Neutrophil (primary cell): ENCODE data around the gene THRB.

Experiments
- H3K27ac ChIP-seq: fragments of 200-600 bp; sonication (generic); 2 replicates; pipeline ENCODE4 v1.5.1; 2016; ENCODE audit warnings: mild to moderate bottlenecking, moderate library complexity
- H3K27me3 ChIP-seq: fragments of 200-600 bp; sonication (generic); 2 replicates; pipeline ENCODE4 v1.6.0; 2016; ENCODE audit warnings: mild to moderate bottlenecking
- H3K36me3 ChIP-seq: fragments of 200-600 bp; sonication (generic); 2 replicates; pipeline ENCODE4 v1.5.1; 2017
- H3K4me1 ChIP-seq, 2 experiments: fragments of 200-600 bp in 1 of 2; sonication (generic) in 1 of 2; 1 replicate in 1 of 2; 2 replicates in 1 of 2; pipeline versions ENCODE4 v1.5.1 to v1.6.1; 2013 to 2016; ENCODE audit warnings: low read depth in 1 of 2, low read length in 1 of 2, mild to moderate bottlenecking in 1 of 2, moderate library complexity in 1 of 2; ENCODE audit not compliant: control insufficient read depth in 1 of 2, insufficient read depth in 1 of 2
- H3K4me3 ChIP-seq, 2 experiments: fragments of 200-600 bp in 1 of 2; sonication (generic) in 1 of 2; 1 replicate in 1 of 2; 2 replicates in 1 of 2; pipeline ENCODE4 v1.5.1; 2013 to 2016; ENCODE audit warnings: low read depth in 1 of 2, low read length in 1 of 2, mild to moderate bottlenecking in 1 of 2, moderate library complexity in 1 of 2
- H3K9me3 ChIP-seq: fragments of 200-600 bp; sonication (generic); 2 replicates; pipeline ENCODE4 v1.5.1; 2016
- TF ChIP-seq, protein P1 (sequence below): fragments of 200-600 bp; sonication (generic); IDR thresholded peaks from 2 replicates; pipeline ENCODE4 v1.5.1; 2016; ENCODE audit warnings: antibody characterized with exemption

THRB gene

DNA sequence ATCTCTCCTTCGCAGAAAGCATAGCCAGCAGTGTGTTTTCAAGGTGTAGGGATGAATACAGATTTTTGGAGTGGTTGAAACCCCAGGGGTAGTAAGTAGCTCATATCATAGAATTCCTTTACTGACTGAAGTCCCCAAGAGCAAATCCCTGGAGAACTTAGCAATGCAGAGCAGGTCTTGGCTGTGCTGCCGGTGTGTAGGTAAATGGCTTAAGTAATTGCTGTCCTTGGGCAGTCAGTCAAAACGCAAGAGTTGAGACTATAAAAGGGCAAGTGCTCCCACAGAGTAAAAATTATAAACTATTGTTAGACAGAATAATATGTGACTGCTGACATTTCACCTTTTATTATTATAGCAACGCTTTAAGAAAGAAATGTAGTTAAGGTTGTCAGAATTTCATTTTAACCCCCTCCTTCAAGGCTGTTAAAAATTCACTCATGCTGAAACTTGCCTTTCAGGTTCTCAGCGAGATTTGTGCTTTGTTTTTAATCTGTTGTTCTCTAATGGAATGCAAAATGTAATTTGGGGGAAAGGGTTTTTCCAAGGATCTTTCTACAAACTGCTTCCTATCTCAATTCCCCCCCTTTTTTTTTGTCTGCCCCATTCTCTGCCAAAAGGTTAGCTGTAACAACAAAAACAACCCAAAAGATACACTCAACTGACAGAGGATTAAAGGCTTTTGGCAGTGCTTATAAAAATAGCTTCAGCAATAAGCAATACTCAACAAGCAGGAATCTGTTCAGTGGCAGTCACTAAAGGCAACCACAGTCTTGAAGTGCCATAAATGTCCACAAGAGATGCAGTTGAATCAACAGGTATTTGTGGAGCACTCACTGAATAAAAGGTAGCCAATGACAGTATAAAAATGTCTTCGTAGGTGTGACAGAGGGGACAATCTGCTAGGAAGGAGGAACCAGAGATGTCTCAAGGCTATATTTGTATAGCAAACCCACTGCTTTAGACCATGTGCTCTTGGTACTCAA, 105.3 kb downstream of the THRB start:
- no peaks in the 10 kb centered on the region for H3K36me3 ChIP-seq
- no peaks in the 10 kb centered on the region for H3K27me3 ChIP-seq
- TF ChIP-seq, protein P1, sequence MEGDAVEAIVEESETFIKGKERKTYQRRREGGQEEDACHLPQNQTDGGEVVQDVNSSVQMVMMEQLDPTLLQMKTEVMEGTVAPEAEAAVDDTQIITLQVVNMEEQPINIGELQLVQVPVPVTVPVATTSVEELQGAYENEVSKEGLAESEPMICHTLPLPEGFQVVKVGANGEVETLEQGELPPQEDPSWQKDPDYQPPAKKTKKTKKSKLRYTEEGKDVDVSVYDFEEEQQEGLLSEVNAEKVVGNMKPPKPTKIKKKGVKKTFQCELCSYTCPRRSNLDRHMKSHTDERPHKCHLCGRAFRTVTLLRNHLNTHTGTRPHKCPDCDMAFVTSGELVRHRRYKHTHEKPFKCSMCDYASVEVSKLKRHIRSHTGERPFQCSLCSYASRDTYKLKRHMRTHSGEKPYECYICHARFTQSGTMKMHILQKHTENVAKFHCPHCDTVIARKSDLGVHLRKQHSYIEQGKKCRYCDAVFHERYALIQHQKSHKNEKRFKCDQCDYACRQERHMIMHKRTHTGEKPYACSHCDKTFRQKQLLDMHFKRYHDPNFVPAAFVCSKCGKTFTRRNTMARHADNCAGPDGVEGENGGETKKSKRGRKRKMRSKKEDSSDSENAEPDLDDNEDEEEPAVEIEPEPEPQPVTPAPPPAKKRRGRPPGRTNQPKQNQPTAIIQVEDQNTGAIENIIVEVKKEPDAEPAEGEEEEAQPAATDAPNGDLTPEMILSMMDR: no peak
- H3K4me3 ChIP-seq: no peak overlapping the region
- no peaks in the 10 kb centered on the region for H3K4me1 ChIP-seq
- H3K9me3 ChIP-seq: no peaks in the 10 kb centered on the region
- no peak overlapping the region for H3K27ac ChIP-seq

DNA sequence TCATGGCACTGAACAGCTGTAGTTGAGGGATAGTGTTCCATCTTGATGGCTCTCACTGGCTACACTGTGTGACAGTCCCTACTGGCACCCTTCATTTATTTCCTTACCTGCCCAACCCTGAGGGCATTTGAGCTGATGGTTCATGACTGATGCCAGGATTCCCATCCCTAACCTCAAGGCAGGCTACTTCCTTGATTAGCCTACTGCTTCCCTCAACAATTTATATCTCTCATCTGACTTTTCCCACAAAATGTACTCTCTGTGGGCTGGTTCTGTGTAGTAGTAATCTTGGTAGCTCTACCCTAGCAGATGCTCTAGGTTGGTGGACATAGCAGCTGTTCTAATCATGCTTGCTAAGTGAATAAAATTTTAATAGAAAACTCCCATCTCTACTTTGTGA, 106.0 kb downstream of the THRB start:
- H3K4me1 ChIP-seq: no peaks in the 10 kb centered on the region
- no peak overlapping the region for H3K4me3 ChIP-seq
- no peak overlapping the region for H3K27ac ChIP-seq
- H3K9me3 ChIP-seq: no peaks in the 10 kb centered on the region
- TF ChIP-seq, protein P1: no peak
- H3K27me3 ChIP-seq: no peaks in the 10 kb centered on the region
- H3K36me3 ChIP-seq: no peaks in the 10 kb centered on the region

DNA sequence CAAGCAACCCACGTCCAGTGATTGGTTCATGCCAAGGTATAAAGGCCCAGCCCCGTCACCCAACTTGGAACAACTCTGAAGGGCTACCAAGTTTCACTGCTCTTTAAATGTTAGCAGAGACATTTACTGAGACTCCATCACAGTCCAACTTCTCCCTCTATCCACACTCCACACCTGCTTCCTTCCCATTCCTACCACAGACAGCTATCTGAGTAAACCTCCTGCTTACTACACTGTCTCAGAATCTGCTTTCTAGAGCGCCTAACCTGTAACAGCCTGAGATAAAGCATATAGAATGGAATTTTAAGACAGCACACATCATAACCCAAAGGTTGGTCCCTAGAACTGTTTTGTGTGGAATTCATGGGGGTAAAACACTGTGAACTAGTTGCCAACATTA, 106.5 kb downstream of the THRB start:
- H3K36me3 ChIP-seq: no peaks in the 10 kb centered on the region
- H3K27ac ChIP-seq: no peak overlapping the region
- H3K4me1 ChIP-seq: no peaks in the 10 kb centered on the region

DNA sequence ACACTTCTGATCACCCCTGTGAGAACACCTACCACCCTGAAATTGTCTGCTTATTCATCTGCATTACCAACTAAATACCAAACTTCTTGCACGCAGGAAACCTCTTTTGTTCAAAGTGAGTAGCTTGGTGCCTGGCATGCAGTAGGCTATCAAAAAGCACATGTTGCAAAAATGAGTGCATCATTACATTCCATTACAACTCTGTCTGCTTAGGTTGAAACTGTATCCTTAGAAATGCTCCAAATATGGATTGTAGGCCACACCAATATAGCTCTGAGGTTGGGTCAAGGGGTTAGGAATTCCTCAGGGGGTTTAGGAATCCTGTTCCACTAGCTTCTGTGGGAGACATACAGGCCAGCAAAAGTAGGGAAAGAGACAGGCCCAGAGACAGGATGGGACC, 107.2 kb downstream of the THRB start:
- Histone ChIP-seq H3K4me1 (no peaks in the 10 kb centered on the region), H3K27ac (no peak overlapping the region), H3K27me3 (no peaks in the 10 kb centered on the region), H3K36me3 (no peaks in the 10 kb centered on the region), H3K9me3 (no peaks in the 10 kb centered on the region), H3K4me3 (no peak overlapping the region)
- TF ChIP-seq, protein P1: no peak

More for the DNA sequence above, 106.5 kb downstream of the THRB start:
- Histone ChIP-seq H3K4me3 (no peak overlapping the region), H3K9me3 (no peaks in the 10 kb centered on the region), H3K27me3 (no peaks in the 10 kb centered on the region)
- TF ChIP-seq, protein P1: no peak

DNA sequence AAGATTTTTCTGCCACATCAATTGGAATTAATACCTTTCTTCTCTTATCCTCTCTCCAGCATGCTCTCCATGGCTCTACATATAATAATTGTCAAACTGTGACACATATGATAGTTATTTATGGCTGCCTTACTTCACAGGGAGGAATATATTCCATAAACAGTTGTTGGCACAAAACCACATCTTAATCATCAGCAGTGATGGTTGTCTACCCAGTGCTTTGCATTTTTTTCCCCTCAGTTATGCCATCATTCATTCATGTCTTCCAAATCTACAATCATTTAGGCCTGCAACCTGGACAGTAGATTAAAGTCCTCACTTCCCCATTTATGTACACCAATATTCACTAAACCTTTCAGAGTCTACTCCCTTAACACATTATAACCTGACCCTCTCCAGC, 107.7 kb downstream of the THRB start:
- Histone ChIP-seq H3K9me3 (no peaks in the 10 kb centered on the region), H3K36me3 (no peaks in the 10 kb centered on the region), H3K27ac (no peak overlapping the region), H3K4me3 (no peak overlapping the region), H3K27me3 (no peaks in the 10 kb centered on the region), H3K4me1 (no peaks in the 10 kb centered on the region)
- TF ChIP-seq, protein P1: no peak
